Subcutaneous abdominal adipose tissue (tissue), 5 donors: Measurements from ENCODE around the gene GPATCH8.
"Not testable (repeated sequence)": the region's sequence is repeated elsewhere in the genome, so short reads cannot be mapped to it uniquely, and the experiment has no call there.

Experiments used
- H3K27ac ChIP-seq: one replicate; pipeline ENCODE4 v1.7.0; 2013; ENCODE audit warnings: low read depth, mild to moderate bottlenecking, inconsistent platforms, low read length, moderate library complexity
- H3K27me3 ChIP-seq, 5 donors: one replicate each; pipeline ENCODE4 v1.7.0; 2013; ENCODE audit warnings: low read length in 5 of 5, inconsistent platforms in 1 of 5; ENCODE audit not compliant: control insufficient read depth in 5 of 5, insufficient read depth in 4 of 5
- H3K36me3 ChIP-seq, 5 donors: one replicate each; pipeline ENCODE4 v1.7.0; 2013; ENCODE audit warnings: low read length in 5 of 5; ENCODE audit not compliant: control insufficient read depth in 5 of 5, insufficient read depth in 5 of 5
- H3K4me1 ChIP-seq, 5 donors: one replicate each; pipeline ENCODE4 v1.7.0; 2013; ENCODE audit warnings: low read length in 5 of 5, mild to moderate bottlenecking in 3 of 5, moderate library complexity in 1 of 5; ENCODE audit not compliant: control insufficient read depth in 5 of 5, insufficient read depth in 5 of 5
- H3K4me3 ChIP-seq, 5 donors: one replicate each; pipeline ENCODE4 v1.7.0; 2013; ENCODE audit warnings: low read length in 5 of 5, low read depth in 1 of 5
- H3K9ac ChIP-seq, 5 donors: one replicate each; pipeline ENCODE4 v1.7.0; 2013; ENCODE audit warnings: low read length in 5 of 5, mild to moderate bottlenecking in 4 of 5, moderate library complexity in 3 of 5
- H3K9me3 ChIP-seq, 5 donors: one replicate each; pipeline ENCODE4 v1.7.0; 2013; ENCODE audit warnings: low read length in 5 of 5; ENCODE audit not compliant: control insufficient read depth in 5 of 5
- donor health status: healthy.
- donor health status: healthy.
- donor health status: healthy.
- donor health status: healthy.
- donor health status: healthy.

GPATCH8 gene

GRCh38 chr17:44379887-44380286 lies 123.3 kb downstream of the GPATCH8 start:
- no peaks in the 10 kb centered on the region for H3K36me3 ChIP-seq
- no peak overlapping the region for H3K9ac ChIP-seq
- H3K9me3 ChIP-seq, result no peaks in the 10 kb centered on the region
- no peak overlapping the region for H3K4me3 ChIP-seq
- H3K4me1 ChIP-seq, result peaks cover 0 to 21% (median 14%) of the 10 kb centered on the region in 5 donors
- peaks cover 0 to 7% (median 0%) of the 10 kb centered on the region in 5 donors for H3K27me3 ChIP-seq
- H3K27ac ChIP-seq, result no peak overlapping the region

GRCh38 chr17:44378171-44378705 lies 125.0 kb downstream of the GPATCH8 start:
- Histone ChIP-seq H3K27me3 (peaks cover 0 to 5% (median 0%) of the 10 kb centered on the region in 5 donors), H3K27ac (no peak overlapping the region), H3K9me3 (no peaks in the 10 kb centered on the region), H3K36me3 (no peaks in the 10 kb centered on the region), H3K4me1 (peaks cover 0 to 14% (median 7%) of the 10 kb centered on the region in 5 donors), H3K4me3 (no peak overlapping the region), H3K9ac (no peak overlapping the region)

- Histone ChIP-seq H3K4me1 (peaks cover 0 to 14% (median 7%) of the 10 kb centered on the region in 5 donors), H3K9ac (no peak overlapping the region), H3K36me3 (no peaks in the 10 kb centered on the region), H3K27ac (no peak overlapping the region), H3K9me3 (no peaks in the 10 kb centered on the region), H3K4me3 (no peak overlapping the region), H3K27me3 (peaks cover 0 to 5% (median 3%) of the 10 kb centered on the region in 5 donors)
These were observed 126.4 kb downstream of the GPATCH8 start for GRCh38 chr17:44376779-44377178.

GRCh38 chr17:44376124-44376523 lies 127.1 kb downstream of the GPATCH8 start:
- Histone ChIP-seq H3K27me3 (peaks cover 0 to 5% (median 3%) of the 10 kb centered on the region in 5 donors), H3K9me3 (no peaks in the 10 kb centered on the region), H3K4me3 (no peak overlapping the region), H3K36me3 (no peaks in the 10 kb centered on the region), H3K27ac (no peak overlapping the region), H3K9ac (no peak overlapping the region), H3K4me1 (peaks cover 0 to 14% (median 7%) of the 10 kb centered on the region in 5 donors)

- H3K4me1 ChIP-seq, result peaks cover 0 to 14% (median 7%) of the 10 kb centered on the region in 5 donors
- H3K4me3 ChIP-seq, result no peak overlapping the region
- no peaks in the 10 kb centered on the region for H3K36me3 ChIP-seq
- H3K9ac ChIP-seq, result no peak overlapping the region
- H3K27me3 ChIP-seq, result peaks cover 0 to 8% (median 6%) of the 10 kb centered on the region in 5 donors
- H3K9me3 ChIP-seq, result no peaks in the 10 kb centered on the region
- H3K27ac ChIP-seq, result no peak overlapping the region
These were observed 127.8 kb downstream of the GPATCH8 start for GRCh38 chr17:44375196-44376017.

GRCh38 chr17:44374306-44375195 lies 128.7 kb downstream of the GPATCH8 start:
- Histone ChIP-seq H3K4me1 (peaks cover 0 to 14% (median 7%) of the 10 kb centered on the region in 5 donors), H3K27ac (no peak overlapping the region), H3K36me3 (no peaks in the 10 kb centered on the region), H3K27me3 (peaks cover 0 to 8% (median 6%) of the 10 kb centered on the region in 5 donors), H3K9me3 (no peaks in the 10 kb centered on the region), H3K9ac (no peak overlapping the region), H3K4me3 (no peak overlapping the region)

- H3K36me3 ChIP-seq, result no peaks in the 10 kb centered on the region
- H3K9ac ChIP-seq, result no peak overlapping the region
- no peaks in the 10 kb centered on the region for H3K9me3 ChIP-seq
- H3K4me1 ChIP-seq, result peaks cover 0 to 18% (median 10%) of the 10 kb centered on the region in 5 donors
- no peak overlapping the region for H3K4me3 ChIP-seq
- peaks cover 0 to 8% (median 6%) of the 10 kb centered on the region in 5 donors for H3K27me3 ChIP-seq
- H3K27ac ChIP-seq, result no peak overlapping the region
These were observed 131.2 kb downstream of the GPATCH8 start for GRCh38 chr17:44372036-44372435.

- H3K27me3 ChIP-seq, H3K27ac ChIP-seq, H3K4me3 ChIP-seq, H3K9ac ChIP-seq, H3K9me3 ChIP-seq, H3K36me3 ChIP-seq: not testable (repeated sequence)
- peaks cover 0 to 18% (median 9%) of the 10 kb centered on the region in 5 donors for H3K4me1 ChIP-seq
These were observed 133.7 kb downstream of the GPATCH8 start for GRCh38 chr17:44369414-44370023.

GRCh38 chr17:44368391-44369243 lies 134.6 kb downstream of the GPATCH8 start:
- peaks cover 0 to 23% (median 14%) of the 10 kb centered on the region in 5 donors for H3K4me1 ChIP-seq
- H3K36me3 ChIP-seq, H3K9ac ChIP-seq, H3K27ac ChIP-seq, H3K9me3 ChIP-seq, H3K27me3 ChIP-seq, H3K4me3 ChIP-seq: not testable (repeated sequence)
